Measurements from ENCODE around the gene SGCA.

DNA sequence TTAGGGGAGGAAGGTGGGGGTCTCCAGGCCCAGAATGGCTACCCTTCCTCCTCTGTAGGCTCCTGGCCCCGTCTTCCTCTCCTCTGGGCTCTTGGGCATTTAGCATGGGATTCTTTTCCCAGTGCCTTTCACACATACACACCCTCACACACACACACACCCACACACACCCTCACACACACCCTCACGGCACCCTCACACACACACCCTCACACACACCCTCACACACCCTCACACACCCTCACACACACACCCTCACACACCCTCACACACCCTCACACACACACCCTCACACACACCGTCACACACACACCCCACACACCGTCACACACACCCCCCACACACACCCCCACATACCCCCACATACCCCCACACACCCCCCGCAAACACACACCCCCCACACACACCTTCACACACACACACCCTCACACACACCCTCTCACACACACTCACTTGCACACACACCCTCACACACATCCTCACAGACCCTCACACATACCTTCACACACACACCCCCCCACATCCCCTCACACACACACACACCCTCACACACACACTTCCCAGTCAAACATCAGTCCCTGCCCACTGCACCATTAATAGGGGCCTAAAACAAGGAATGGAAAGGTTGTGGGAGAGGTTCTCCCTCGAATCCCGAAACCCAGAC is 845 bp downstream of the SGCA start:
- TF ChIP-seq FOXP2 (optimal IDR thresholded peaks at IDR 0.05; ENCODE audit: control extremely low read depth, extremely low read length, insufficient read depth) (no peak), EZH2 (IDR thresholded peaks at IDR 0.05) (no peak), POLR2AphosphoS5 (IDR thresholded peaks at IDR 0.05; ENCODE audit: borderline replicate concordance, low read depth, low read length) (no peak)
